H1 (cell line): Measurements from ENCODE around the gene LRRC49. TPM values are rescaled to one million over a fixed set of nuclear protein-coding genes. Genes with fewer than 3 reads are reported as not detected.

Source experiments
- CTCF ChIA-PET: fragments of 300-600 bp; sonication (Branson Sonifier 250); formaldehyde crosslinking; loops from one replicate; lab custom pipeline; 2021; ENCODE audit not compliant: partially characterized antibody; lab: Charles Lee
- POLR2A ChIA-PET: fragments of 300-600 bp; sonication (Branson Sonifier 250); formaldehyde crosslinking; loops from one replicate; lab custom pipeline; 2021; ENCODE audit warnings: inconsistent platforms; ENCODE audit not compliant: partially characterized antibody; lab: Charles Lee
- DNase-seq, 2 experiments: peaks; one replicate each; pipeline versions ENCODE4 v3.0.0 to v3.0.0-alpha.2; 2010 to 2022; ENCODE audit warnings: low spot score in 2 of 2, low read depth in 1 of 2, mixed read lengths in 1 of 2
- FAIRE-seq: peaks from 2 replicates; lab custom pipeline; 2011; peaks lifted over from hg19 to GRCh38; lab: Jason Lieb, UNC
- H2AFZ ChIP-seq: 2 replicates; pipeline ENCODE4 v1.8.1; 2012; ENCODE audit warnings: low read length, inconsistent platforms
- H2AK5ac ChIP-seq: 2 replicates; pipeline ENCODE4 v1.6.1; 2013; ENCODE audit warnings: low read depth, low read length
- H2BK120ac ChIP-seq: replicated peaks from 2 replicates; pipeline ENCODE3; 2013; ENCODE audit warnings: low read depth, low read length, inconsistent platforms
- H2BK12ac ChIP-seq: 2 replicates; pipeline ENCODE4 v1.6.1; 2013; ENCODE audit warnings: low read depth, low read length
- H2BK15ac ChIP-seq: 2 replicates; pipeline ENCODE4 v1.6.1; 2013; ENCODE audit warnings: low read length
- H2BK20ac ChIP-seq: 2 replicates; pipeline ENCODE4 v1.6.1; 2013; ENCODE audit warnings: low read length
- H2BK5ac ChIP-seq: 2 replicates; pipeline ENCODE4 v1.6.1; 2013; ENCODE audit warnings: low read depth, low read length
- H3K14ac ChIP-seq: 2 replicates; pipeline ENCODE4 v1.6.1; 2013; ENCODE audit warnings: inconsistent platforms; ENCODE audit not compliant: insufficient read length
- H3K18ac ChIP-seq: 2 replicates; pipeline ENCODE4 v1.6.1; 2013; ENCODE audit warnings: low read length; ENCODE audit errors: extremely low read depth
- H3K23ac ChIP-seq: 2 replicates; pipeline ENCODE4 v1.6.1; 2013; ENCODE audit warnings: inconsistent platforms; ENCODE audit not compliant: insufficient read length
- H3K23me2 ChIP-seq: 2 replicates; pipeline ENCODE4 v1.6.1; 2013; ENCODE audit warnings: low read depth, low read length
- H3K27ac ChIP-seq: 2 replicates; pipeline ENCODE4 v1.6.1; 2011; ENCODE audit warnings: low read depth, low read length, inconsistent platforms
- H3K27me3 ChIP-seq, 4 experiments: replicated peaks in 1 of 4; 1 replicate in 1 of 4; 2 replicates in 3 of 4; pipeline versions ENCODE4 v1.6.1 to v1.8.1; 2011 to 2013; ENCODE audit warnings: low read length in 3 of 4, mild to moderate bottlenecking in 3 of 4, inconsistent platforms in 2 of 4, mixed read lengths in 2 of 4, moderate library complexity in 1 of 4; ENCODE audit not compliant: control insufficient read depth in 3 of 4, insufficient read depth in 3 of 4; ENCODE audit errors: extremely low read depth in 1 of 4
- H3K36me3 ChIP-seq, 4 experiments: 2 replicates each; pipeline versions ENCODE4 v1.6.1 to v1.8.1; 2011 to 2013; ENCODE audit warnings: mild to moderate bottlenecking in 4 of 4, low read length in 3 of 4, moderate library complexity in 2 of 4, control low read depth in 1 of 4, inconsistent platforms in 1 of 4; ENCODE audit not compliant: insufficient read depth in 4 of 4, control insufficient read depth in 2 of 4
- H3K4ac ChIP-seq: replicated peaks from 2 replicates; pipeline ENCODE3; 2013; ENCODE audit warnings: low read length, low read depth, mixed read lengths, inconsistent platforms; ENCODE audit not compliant: insufficient read length
- H3K4me1 ChIP-seq, 4 experiments: replicated peaks in 1 of 4; 1 replicate in 1 of 4; 2 replicates in 3 of 4; pipeline versions ENCODE4 v1.6.1 to v1.8.1; 2011 to 2013; ENCODE audit warnings: low read length in 3 of 4, inconsistent platforms in 2 of 4, mixed read lengths in 1 of 4; ENCODE audit not compliant: insufficient read depth in 4 of 4, control insufficient read depth in 3 of 4
- H3K4me2 ChIP-seq, 2 experiments: 2 replicates each; pipeline versions ENCODE4 v1.6.1 to v1.8.1; 2011 to 2013; ENCODE audit warnings: low read depth in 2 of 2, low read length in 2 of 2, control low read depth in 1 of 2, inconsistent platforms in 1 of 2, mild to moderate bottlenecking in 1 of 2; ENCODE audit not compliant: insufficient read depth in 1 of 2
- H3K4me3 ChIP-seq, 4 experiments: fragments of 200-600, 300-600 bp in 1 of 4; sonication (generic), shearing (Covaris generic), sonication (Bioruptor Twin) in 1 of 4; 2 replicates each; pipeline versions ENCODE4 v1.5.1 to v1.8.1; 2011 to 2016; ENCODE audit warnings: low read length in 4 of 4, low read depth in 3 of 4, control low read depth in 2 of 4, inconsistent platforms in 2 of 4, mild to moderate bottlenecking in 2 of 4, mixed read lengths in 1 of 4, moderate library complexity in 1 of 4; ENCODE audit not compliant: insufficient read depth in 2 of 4; ENCODE audit errors: extremely low read depth in 1 of 4
- H3K56ac ChIP-seq: replicated peaks from 2 replicates; pipeline ENCODE3; 2013; ENCODE audit warnings: low read depth, mild to moderate bottlenecking, mixed read lengths, low read length, inconsistent platforms; ENCODE audit not compliant: insufficient read length
- H3K79me1 ChIP-seq: 2 replicates; pipeline ENCODE4 v1.6.1; 2013; ENCODE audit warnings: low read depth, low read length, control low read depth
- H3K79me2 ChIP-seq, 2 experiments: 2 replicates each; pipeline versions ENCODE4 v1.6.1 to v1.8.1; 2012 to 2013; ENCODE audit warnings: low read length in 2 of 2, mild to moderate bottlenecking in 2 of 2, inconsistent platforms in 1 of 2; ENCODE audit not compliant: insufficient read depth in 2 of 2, control insufficient read depth in 1 of 2
- H3K9ac ChIP-seq, 4 experiments: replicated peaks in 1 of 4; 1 replicate in 1 of 4; 2 replicates in 3 of 4; pipeline versions ENCODE4 v1.6.1 to v1.8.1; 2011 to 2013; ENCODE audit warnings: low read depth in 3 of 4, low read length in 3 of 4, control low read depth in 2 of 4, mild to moderate bottlenecking in 2 of 4, moderate library complexity in 2 of 4, inconsistent platforms in 1 of 4; ENCODE audit errors: extremely low read depth in 1 of 4
- H3K9me3 ChIP-seq, 2 experiments: 2 replicates each; pipeline versions ENCODE4 v1.6.1 to v1.8.1; 2012 to 2013; ENCODE audit warnings: mild to moderate bottlenecking in 2 of 2, moderate library complexity in 2 of 2, control low read depth in 1 of 2, inconsistent platforms in 1 of 2, low read depth in 1 of 2, low read length in 1 of 2, mixed read lengths in 1 of 2; ENCODE audit not compliant: insufficient read depth in 2 of 2
- H4K20me1 ChIP-seq, 2 experiments: replicated peaks in 1 of 2; 2 replicates each; pipeline versions ENCODE3 to v1.8.1; 2011 to 2013; ENCODE audit warnings: inconsistent platforms in 2 of 2, low read length in 2 of 2, mild to moderate bottlenecking in 1 of 2; ENCODE audit not compliant: insufficient read depth in 2 of 2, control insufficient read depth in 1 of 2
- H4K5ac ChIP-seq: 2 replicates; pipeline ENCODE4 v1.6.1; 2013; ENCODE audit warnings: low read length, low read depth, mixed read lengths, inconsistent platforms; ENCODE audit not compliant: insufficient read length
- H4K8ac ChIP-seq: 2 replicates; pipeline ENCODE4 v1.8.0; 2013; ENCODE audit warnings: mild to moderate bottlenecking, moderate library complexity, low read length, inconsistent platforms; ENCODE audit not compliant: insufficient read depth; ENCODE audit errors: extremely low read depth
- H4K91ac ChIP-seq: replicated peaks from 2 replicates; pipeline ENCODE3; 2013; ENCODE audit warnings: low read length, mixed read lengths, inconsistent platforms; ENCODE audit not compliant: insufficient read length
- KDM4A ChIP-seq: IDR thresholded peaks from one replicate; pipeline ENCODE4 v1.7.1; 2012; ENCODE audit warnings: low read depth, mild to moderate bottlenecking, moderate library complexity, low read length, inconsistent platforms; ENCODE audit not compliant: severe bottlenecking
- PHF8 ChIP-seq: fragments of 200-600 bp; sonication (generic); conservative IDR thresholded peaks from 2 replicates; pipeline ENCODE4 v1.7.1; 2012; ENCODE audit warnings: low read depth, mild to moderate bottlenecking, inconsistent platforms, low read length, moderate library complexity
- RBBP5 ChIP-seq: IDR thresholded peaks from 2 replicates; pipeline ENCODE4 v1.7.1; 2012; ENCODE audit warnings: low read depth, mild to moderate bottlenecking, inconsistent platforms, low read length, moderate library complexity, borderline replicate concordance
- SIN3A ChIP-seq, 2 experiments: IDR thresholded peaks in 1 of 2; conservative IDR thresholded peaks in 1 of 2; 2 replicates each; pipeline ENCODE4 v1.6.1; 2011 to 2012; ENCODE audit warnings: low read length in 2 of 2, improper control_type of control experiment in 1 of 2, low read depth in 1 of 2, mild to moderate bottlenecking in 1 of 2
- WGBS, 2 experiments: shearing (Covaris generic) in 1 of 2; methylation state at CpG; one replicate each; pipeline versions ENCODE4 v1.1.6 to v1.1.7; 2013 to 2015; ENCODE audit warnings: low lambda C conversion rate in 2 of 2, mixed read lengths in 2 of 2, inconsistent platforms in 1 of 2, low coverage in 1 of 2, missing lambda C conversion rate in 1 of 2; ENCODE audit not compliant: insufficient replicate concordance in 2 of 2, insufficient coverage in 1 of 2, insufficient read length in 1 of 2; ENCODE audit errors: extremely low coverage in 1 of 2, missing lambda C conversion rate in 1 of 2; 5-methylcytosine and 5-hydroxymethylcytosine counted together
- polyA plus RNA-seq, 7 experiments: library from polyadenylated mRNA; depleted of rRNA in 3 of 7; stranded (reverse) in 5 of 7; unstranded in 2 of 7; fragments of >200 nt in 5 of 7; fragments of 200-250 nt in 2 of 7; gene quantifications; 1 replicate in 5 of 7; 2 replicates in 1 of 7; 4 replicates in 1 of 7; pipeline versions ENCODE4 v1.2.1 to v1.2.3, GENCODE V29; 2011 to 2013; ENCODE audit warnings: missing spikeins in 2 of 7, mixed read lengths in 2 of 7
- total RNA-seq: library from RNA; stranded (reverse); fragmentation: NEBNext Ultra II Directional; extraction: Animal tissue kit (Norgen Biotek cat#: 25700); gene quantifications from 2 replicates; pipeline ENCODE4 v1.2.1, GENCODE V29; 2021

LRRC49 gene
- total and polyA plus RNA-seq, 2 of the 8 experiments (the other 6 are each of a cell fraction or from before 2014, with no cell fraction given), result 5.0 to 10.4 TPM

- ChIA-PET CTCF (interaction anchor here (1.0 to 1.8 kb wide), 5 partner anchors 15 to 157 kb away, joined by 3 to 9 read pairs (median 4); no protein-coding TSS in a partner anchor), POLR2A (interaction anchor here (0.6 to 2.4 kb wide), 8 partner anchors 9 to 1454 kb away, joined by 3 to 10 read pairs (median 4); partner anchors contain the start of gene THAP10)
- H3K79me2 ChIP-seq, result peaks cover 0 to 9% of the 10 kb centered on the region in 2 experiments; a peak in 1 of 4 replicates
- H3K27ac ChIP-seq, result no peak within 1 kb of the TSS; the same call in 1 of the 2 replicates
- H3K4ac ChIP-seq, result no peak within 1 kb of the TSS
- WGBS, 2 experiments, result 8% methylated on average over 10 of the region's 78 CpGs; no CpG with 5 or more reads in 1 of the 2 experiments
- FAIRE-seq, result no peak
- peak within 1 kb of the TSS; percentile 60 for H3K18ac ChIP-seq
- no peak within 1 kb of the TSS for H2BK120ac ChIP-seq
- H2AFZ ChIP-seq, result 0 out of 2 replicates have a peak within 1 kb of the TSS, but pooled peaks have one; percentile 79
- peak within 1 kb of the TSS; percentile 36 to 90 for H3K4me2 ChIP-seq
- H2AK5ac ChIP-seq, result no peak within 1 kb of the TSS
- H3K9me3 ChIP-seq, result no peaks in the 10 kb centered on the region
- H2BK20ac ChIP-seq, result no peak within 1 kb of the TSS
- no peaks in the 10 kb centered on the region for H3K79me1 ChIP-seq
- H3K4me3 ChIP-seq, result peak within 1 kb of the TSS; percentile 70 to 80 (median 73)
- 0 out of 7 replicates have a peak, but pooled peaks cover 0 to 3% (median 0%) of the 10 kb centered on the region in 4 experiments for H3K27me3 ChIP-seq
- H3K4me1 ChIP-seq, result peaks cover 3 to 8% (median 5%) of the 10 kb centered on the region in 4 experiments; a peak in 4 of 7 replicates
- no peaks in the 10 kb centered on the region for H3K36me3 ChIP-seq
- DNase-seq, result peak in 1 of 2 experiments; percentile 85
- no peak within 1 kb of the TSS for H3K23ac ChIP-seq
- H4K8ac ChIP-seq, result peak within 1 kb of the TSS; percentile 81; the same call in 1 of the 2 replicates
- H4K20me1 ChIP-seq, result no peaks in the 10 kb centered on the region
- peak within 1 kb of the TSS; percentile 82 for H4K5ac ChIP-seq
- peak within 1 kb of the TSS; percentile 3 to 79 (median 34); a peak in 6 of 7 replicates for H3K9ac ChIP-seq
- H3K23me2 ChIP-seq, result peaks cover 10% of the 10 kb centered on the region; the same call in 1 of the 2 replicates
- peak within 1 kb of the TSS; percentile 62 for H4K91ac ChIP-seq
- H2BK12ac ChIP-seq, result no peak within 1 kb of the TSS
- no peak within 1 kb of the TSS for H2BK5ac ChIP-seq
- H3K56ac ChIP-seq, result peak within 1 kb of the TSS; percentile 20
- H2BK15ac ChIP-seq, result no peak within 1 kb of the TSS
- H3K14ac ChIP-seq, result no peak within 1 kb of the TSS
- TF ChIP-seq KDM4A (peak; percentile 94), SIN3A (conservative IDR thresholded peaks at IDR 0.05 in 1 of 2, IDR thresholded peaks at IDR 0.05 in 1 of 2; ENCODE audit: low read depth in 1 of 2, low read length in 2 of 2) (peak in 1 of 2 experiments; percentile 26; a peak in 1 of 4 replicates), RBBP5 (peak; percentile 14; the same call in 1 of the 2 replicates), PHF8 (peak; percentile 66)
These were observed 38.5 kb upstream of the LRRC49 start, which contains the start of gene LARP6 for GRCh38 chr15:70853973-70854665. TSS of gene LARP6 (minus strand) at chr15:70854157. CDS start at chr15:70854088, 69 bp downstream.
